ENCODE measurements around the gene TMEM163. TPM values are rescaled to one million over a fixed set of nuclear protein-coding genes. Genes with fewer than 3 reads are reported as not detected.
"Not testable (repeated sequence)": the region's sequence is repeated elsewhere in the genome, so short reads cannot be mapped to it uniquely, and the experiment has no call there.

Gene TMEM163
- total RNA-seq, 1 experiment from 2014 or later = 4.1 TPM

GRCh38 chr2:134508391-134508790 lies 210.4 kb downstream of the TMEM163 start:
- no peaks in the 10 kb centered on the region for H3K27me3 ChIP-seq (replicated peaks; ENCODE audit: control insufficient read depth, insufficient read depth, low read length)
- no peaks in the 10 kb centered on the region for H3K9me3 ChIP-seq
- no peaks in the 10 kb centered on the region for H3K4me1 ChIP-seq
- BruUV-seq (replicated peaks) = no TSS peak
- H3K4me3 ChIP-seq (ENCODE audit: low read depth, low read length) = no peak overlapping the region
- Mint-ChIP-seq H3K36me3 (ENCODE audit: insufficient read depth, unreplicated experiment) (no peaks in the 10 kb centered on the region), H3K9me3 (ENCODE audit: unreplicated experiment) (peaks cover 8% of the 10 kb centered on the region), H3K27ac (ENCODE audit: unreplicated experiment) (no peak overlapping the region), H3K4me3 (ENCODE audit: unreplicated experiment) (no peak overlapping the region), H3K27me3 (ENCODE audit: insufficient read depth, unreplicated experiment) (no peaks in the 10 kb centered on the region), H3K4me1 (ENCODE audit: low read depth, unreplicated experiment) (no peaks in the 10 kb centered on the region)
- ChIA-PET CTCF (no interaction called here), POLR2A (no interaction called here)
- DNase-seq = no peak
- no peaks in the 10 kb centered on the region for H3K36me3 ChIP-seq (ENCODE audit: control insufficient read depth, insufficient read depth, low read length)
- no peak for TF ChIP-seq CTCF (IDR thresholded peaks at IDR 0.05; ENCODE audit: insufficient read depth in 1 of 2, low read depth in 1 of 2, low read length in 1 of 2, severe bottlenecking in 1 of 2, unreplicated experiment in 1 of 2)
- intact Hi-C loops (cut with micrococcal nuclease; ENCODE audit: unreplicated experiment) = no loop called here

- H3K9me3 ChIP-seq = no peaks in the 10 kb centered on the region
- TF ChIP-seq CTCF (IDR thresholded peaks at IDR 0.05; ENCODE audit: insufficient read depth in 1 of 2, low read depth in 1 of 2, low read length in 1 of 2, severe bottlenecking in 1 of 2, unreplicated experiment in 1 of 2) = no peak
- H3K27ac Mint-ChIP-seq (ENCODE audit: unreplicated experiment) = no peak overlapping the region
- ChIA-PET POLR2A (no interaction called here), CTCF (no interaction called here)
- no peaks in the 10 kb centered on the region for H3K36me3 ChIP-seq (ENCODE audit: control insufficient read depth, insufficient read depth, low read length)
- intact Hi-C loops (cut with micrococcal nuclease; ENCODE audit: unreplicated experiment) = no loop called here
- peaks cover 10% of the 10 kb centered on the region for H3K9me3 Mint-ChIP-seq (ENCODE audit: unreplicated experiment)
- H3K4me3 Mint-ChIP-seq (ENCODE audit: unreplicated experiment) = no peak overlapping the region
- no peak for DNase-seq
- no peaks in the 10 kb centered on the region for H3K36me3 Mint-ChIP-seq (ENCODE audit: insufficient read depth, unreplicated experiment)
- H3K4me1 ChIP-seq = no peaks in the 10 kb centered on the region
- H3K4me3 ChIP-seq (ENCODE audit: low read depth, low read length) = no peak overlapping the region
- H3K27me3 ChIP-seq (replicated peaks; ENCODE audit: control insufficient read depth, insufficient read depth, low read length) = no peaks in the 10 kb centered on the region
- H3K4me1 Mint-ChIP-seq (ENCODE audit: low read depth, unreplicated experiment) = no peaks in the 10 kb centered on the region
- no peaks in the 10 kb centered on the region for H3K27me3 Mint-ChIP-seq (ENCODE audit: insufficient read depth, unreplicated experiment)
- no TSS peak for BruUV-seq (replicated peaks)
These were observed 211.1 kb downstream of the TMEM163 start for GRCh38 chr2:134507697-134508096.

- H3K9me3 ChIP-seq; H3K27ac Mint-ChIP-seq (ENCODE audit: unreplicated experiment); H3K36me3 ChIP-seq (ENCODE audit: control insufficient read depth, insufficient read depth, low read length); H3K27me3 Mint-ChIP-seq (ENCODE audit: insufficient read depth, unreplicated experiment); BruUV-seq (replicated peaks); H3K4me1 Mint-ChIP-seq (ENCODE audit: low read depth, unreplicated experiment); intact Hi-C loops (cut with micrococcal nuclease; ENCODE audit: unreplicated experiment); H3K27me3 ChIP-seq (replicated peaks; ENCODE audit: control insufficient read depth, insufficient read depth, low read length); H3K9me3 Mint-ChIP-seq (ENCODE audit: unreplicated experiment); POLR2A ChIA-PET; DNase-seq; H3K36me3 Mint-ChIP-seq (ENCODE audit: insufficient read depth, unreplicated experiment); CTCF ChIA-PET; H3K4me3 ChIP-seq (ENCODE audit: low read depth, low read length); H3K4me3 Mint-ChIP-seq (ENCODE audit: unreplicated experiment); H3K4me1 ChIP-seq: not testable (repeated sequence)
These were observed 211.6 kb downstream of the TMEM163 start for GRCh38 chr2:134507159-134507558.

GRCh38 chr2:134505446-134505845 lies 213.4 kb downstream of the TMEM163 start:
- no peaks in the 10 kb centered on the region for H3K9me3 ChIP-seq
- CTCF ChIA-PET = interaction anchor here (0.6 kb wide), 1 partner anchor 407 kb away, joined by 6 read pairs; no protein-coding TSS in a partner anchor
- Mint-ChIP-seq H3K27me3 (ENCODE audit: insufficient read depth, unreplicated experiment) (no peaks in the 10 kb centered on the region), H3K9me3 (ENCODE audit: unreplicated experiment) (peaks cover 10% of the 10 kb centered on the region), H3K4me1 (ENCODE audit: low read depth, unreplicated experiment) (peaks cover 4% of the 10 kb centered on the region), H3K4me3 (ENCODE audit: unreplicated experiment) (no peak overlapping the region), H3K36me3 (ENCODE audit: insufficient read depth, unreplicated experiment) (no peaks in the 10 kb centered on the region), H3K27ac (ENCODE audit: unreplicated experiment) (no peak overlapping the region)
- intact Hi-C loops (cut with micrococcal nuclease; ENCODE audit: unreplicated experiment) = no loop called here
- no peak for DNase-seq
- no TSS peak for BruUV-seq (replicated peaks)
- POLR2A ChIA-PET = no interaction called here
- H3K27me3 ChIP-seq (replicated peaks; ENCODE audit: control insufficient read depth, insufficient read depth, low read length) = no peaks in the 10 kb centered on the region
- no peaks in the 10 kb centered on the region for H3K4me1 ChIP-seq
- no peak for TF ChIP-seq CTCF (IDR thresholded peaks at IDR 0.05; ENCODE audit: insufficient read depth in 1 of 2, low read depth in 1 of 2, low read length in 1 of 2, severe bottlenecking in 1 of 2, unreplicated experiment in 1 of 2)
- no peak overlapping the region for H3K4me3 ChIP-seq (ENCODE audit: low read depth, low read length)
- no peaks in the 10 kb centered on the region for H3K36me3 ChIP-seq (ENCODE audit: control insufficient read depth, insufficient read depth, low read length)

All from Caco-2 (cell line).